ENCODE data around the gene PKLR.

The PKLR gene

DNA sequence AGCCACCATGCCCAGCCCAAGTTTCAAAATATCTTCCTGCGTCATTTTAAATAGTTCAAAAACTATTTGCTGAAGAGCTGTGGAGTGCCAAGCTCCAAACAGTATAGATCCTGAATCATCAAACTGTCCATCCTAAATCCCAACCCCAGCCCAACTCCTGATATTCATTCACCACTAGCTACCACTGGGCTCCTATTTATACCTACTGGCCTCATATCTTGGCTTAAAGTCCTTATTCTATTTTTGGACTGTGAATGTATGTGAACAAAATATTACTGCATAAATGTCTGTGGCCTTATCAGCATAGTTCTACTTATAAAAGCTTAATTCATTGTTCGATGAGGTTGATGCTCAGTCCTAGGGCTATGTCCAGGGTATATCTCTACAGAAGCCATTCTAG, 33.9 kb downstream of the PKLR start:
- H3K4me3 ChIP-seq (ENCODE audit: low read length): no peak overlapping the region
- no peak for TF ChIP-seq ZNF274 (IDR thresholded peaks at IDR 0.05; ENCODE audit: low read depth, low read length)

DNA sequence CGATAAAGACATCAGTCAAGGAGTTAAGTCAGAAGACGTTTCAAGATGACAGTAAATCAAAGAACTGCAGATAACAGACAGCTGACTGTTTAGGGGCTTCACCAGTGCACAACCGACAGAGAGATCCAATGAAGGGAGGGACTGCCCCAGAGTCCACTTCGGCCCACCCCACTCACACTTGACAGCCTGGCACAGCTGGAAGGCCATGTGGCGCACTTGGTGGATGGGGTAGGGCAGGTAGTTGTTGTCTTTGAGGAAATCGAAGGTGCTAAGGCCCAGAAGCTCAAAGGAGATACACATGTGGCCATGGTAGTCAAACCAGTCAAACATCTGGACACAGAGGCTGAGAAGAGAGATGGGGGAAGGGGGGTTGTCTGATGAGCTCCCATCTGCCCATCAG, 34.7 kb downstream of the PKLR start:
- no peak overlapping the region for H3K4me3 ChIP-seq (ENCODE audit: low read length)
- TF ChIP-seq ZNF274 (IDR thresholded peaks at IDR 0.05; ENCODE audit: low read depth, low read length): no peak

DNA sequence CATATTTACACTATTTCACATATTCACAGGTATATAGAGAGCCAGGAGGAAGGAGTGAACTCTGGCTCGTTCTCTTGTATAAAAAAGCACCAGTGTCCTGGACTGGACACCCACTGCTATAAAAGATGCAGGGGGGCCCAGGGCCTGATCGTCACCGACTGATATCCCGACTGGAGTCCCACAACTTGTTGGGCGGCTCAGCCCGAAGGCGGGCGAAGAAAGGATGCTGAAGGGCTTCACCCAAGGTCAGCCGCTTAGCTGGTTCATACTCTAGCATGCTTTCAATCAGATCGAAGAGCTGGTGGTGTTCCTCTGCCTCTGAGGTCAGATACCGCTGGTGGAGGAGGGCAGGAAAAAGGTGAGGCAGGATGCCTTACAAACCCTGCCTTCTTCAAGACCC, 38.2 kb downstream of the PKLR start:
- H3K4me3 ChIP-seq (ENCODE audit: low read length): no peak overlapping the region
- TF ChIP-seq ZNF274 (IDR thresholded peaks at IDR 0.05; ENCODE audit: low read depth, low read length): no peak

DNA sequence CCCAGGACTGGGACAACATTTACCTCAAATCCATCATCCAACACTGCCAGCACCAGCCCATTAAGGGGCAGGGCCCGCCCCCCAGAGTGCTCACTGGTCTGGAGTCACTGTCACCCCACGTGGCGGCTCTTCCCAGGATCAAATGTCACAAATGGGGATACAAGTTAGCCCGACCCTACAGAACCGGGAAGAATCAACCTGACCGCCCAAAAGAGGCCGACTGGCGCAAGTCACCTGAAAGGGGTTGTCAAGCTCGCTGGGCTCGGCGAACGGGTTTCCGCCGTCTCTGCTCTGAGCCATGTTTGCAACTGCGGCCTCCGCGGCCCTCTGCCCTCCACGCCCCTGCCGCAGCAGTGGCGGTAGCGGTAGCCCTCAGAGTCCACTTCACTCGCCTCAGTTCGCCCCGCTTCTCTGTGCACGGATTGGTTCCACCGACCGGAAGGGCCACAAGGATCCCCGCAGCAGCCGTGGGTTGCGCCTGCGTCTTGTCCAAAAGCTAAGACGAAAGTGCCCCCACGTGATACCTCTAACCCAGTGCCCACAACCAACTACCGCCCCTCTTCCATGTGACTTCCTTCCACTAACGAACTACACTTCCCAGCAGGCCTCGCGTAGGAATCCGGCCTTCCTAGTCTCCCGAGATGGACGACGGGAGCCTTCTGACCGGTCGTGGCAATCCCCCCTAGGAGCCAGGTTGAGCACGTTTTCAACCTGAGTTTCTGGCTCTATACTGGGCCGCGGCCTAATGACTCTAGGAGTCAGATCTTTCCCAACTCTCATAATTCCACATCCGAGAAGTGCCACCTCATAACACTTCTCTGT, 39.2 kb downstream of the PKLR start, which contains the start of gene SCAMP3:
Gene SCAMP3, minus strand, starts transcription at position 509 of the 822 bp plus-strand sequence. Its CDS starts 209 bp downstream, at position 300.
- TF ChIP-seq ZNF274 (IDR thresholded peaks at IDR 0.05; ENCODE audit: low read depth, low read length): no peak
- peak within 1 kb of the TSS; percentile 82 for H3K4me3 ChIP-seq (ENCODE audit: low read length)

DNA sequence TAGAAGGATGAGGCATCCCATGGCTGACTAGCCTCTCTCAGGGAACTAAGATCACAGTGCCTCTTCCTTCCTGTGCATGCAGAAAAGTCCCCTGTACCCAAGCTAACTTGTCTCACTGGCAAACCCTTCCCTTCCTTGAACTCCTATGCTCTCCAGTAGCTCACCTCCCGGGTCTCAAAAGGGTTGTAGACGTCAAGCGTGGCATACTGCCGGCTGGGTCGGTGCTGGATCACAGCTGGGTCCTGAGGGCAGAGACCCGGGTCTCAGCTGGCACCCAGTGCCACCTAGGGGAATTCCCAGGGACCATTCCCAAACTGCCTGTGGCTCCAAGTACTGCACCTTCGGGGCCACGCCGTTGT, 39.8 kb downstream of the PKLR start:
- peak overlapping the region; percentile 82 for H3K4me3 ChIP-seq (ENCODE audit: low read length)
- no peak for TF ChIP-seq ZNF274 (IDR thresholded peaks at IDR 0.05; ENCODE audit: low read depth, low read length)

DNA sequence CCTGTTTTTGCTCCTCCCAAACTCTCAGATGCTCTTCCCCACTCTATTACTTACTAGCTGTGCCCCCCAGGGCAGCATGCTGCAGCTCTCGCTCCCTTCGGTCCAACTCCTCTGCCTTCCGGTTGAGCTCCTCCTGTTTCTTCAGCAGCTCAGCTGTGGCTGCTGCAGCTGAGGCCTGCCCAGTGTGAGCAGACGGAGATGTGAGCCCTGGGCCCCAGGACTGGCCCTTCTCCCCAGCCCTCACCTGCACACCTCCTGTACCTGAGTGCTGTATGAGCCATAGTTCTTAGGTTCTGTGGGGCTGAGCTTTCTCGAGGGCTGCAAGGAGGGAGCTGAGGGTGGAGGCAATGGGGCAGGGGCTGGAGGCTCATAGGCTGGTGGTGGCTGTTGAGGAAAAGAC, 41.0 kb downstream of the PKLR start:
- TF ChIP-seq ZNF274 (IDR thresholded peaks at IDR 0.05; ENCODE audit: low read depth, low read length): no peak
- H3K4me3 ChIP-seq (ENCODE audit: low read length): no peak overlapping the region

DNA sequence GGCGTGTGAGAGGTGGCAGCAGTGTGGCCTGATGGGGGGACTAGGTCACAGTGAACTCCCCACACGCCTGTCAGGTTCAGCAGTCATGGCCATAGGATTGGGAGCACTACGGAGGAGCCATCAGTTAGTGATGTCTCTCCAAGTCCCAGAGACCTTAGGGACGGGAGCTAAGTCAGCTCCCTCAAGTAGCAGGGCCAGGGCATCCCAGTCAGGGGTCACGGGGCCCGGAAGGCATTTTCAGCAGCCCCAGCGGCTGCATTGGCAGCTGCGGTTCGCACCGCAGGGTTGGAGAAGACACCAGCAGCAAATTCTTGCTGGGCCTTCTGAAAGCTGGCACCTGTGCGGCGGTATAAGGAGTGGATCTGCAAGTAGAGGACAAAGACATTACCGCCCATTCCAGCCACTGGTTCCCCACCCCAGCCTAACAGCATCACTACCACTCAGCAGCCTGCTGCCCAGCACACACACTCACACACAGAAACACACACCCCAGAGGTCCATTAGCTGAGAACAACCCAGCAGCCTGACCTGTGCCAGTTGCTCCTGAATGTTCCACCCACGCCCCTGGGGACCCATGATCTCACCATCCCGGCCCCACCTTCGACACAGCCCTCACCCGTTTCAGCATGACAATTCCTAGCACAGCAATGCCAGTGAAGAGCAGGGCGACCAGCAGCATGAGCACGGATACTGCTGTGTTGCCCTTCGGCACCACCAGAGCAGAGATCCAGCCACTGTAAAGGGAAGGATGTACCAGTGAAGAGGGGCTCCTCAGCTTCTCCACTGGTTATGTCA, 45.0 kb downstream of the PKLR start:
- no peak overlapping the region; the same call in 1 of the 2 replicates for H3K4me3 ChIP-seq (ENCODE audit: low read length)
- TF ChIP-seq ZNF274 (IDR thresholded peaks at IDR 0.05; ENCODE audit: low read depth, low read length): no peak

DNA sequence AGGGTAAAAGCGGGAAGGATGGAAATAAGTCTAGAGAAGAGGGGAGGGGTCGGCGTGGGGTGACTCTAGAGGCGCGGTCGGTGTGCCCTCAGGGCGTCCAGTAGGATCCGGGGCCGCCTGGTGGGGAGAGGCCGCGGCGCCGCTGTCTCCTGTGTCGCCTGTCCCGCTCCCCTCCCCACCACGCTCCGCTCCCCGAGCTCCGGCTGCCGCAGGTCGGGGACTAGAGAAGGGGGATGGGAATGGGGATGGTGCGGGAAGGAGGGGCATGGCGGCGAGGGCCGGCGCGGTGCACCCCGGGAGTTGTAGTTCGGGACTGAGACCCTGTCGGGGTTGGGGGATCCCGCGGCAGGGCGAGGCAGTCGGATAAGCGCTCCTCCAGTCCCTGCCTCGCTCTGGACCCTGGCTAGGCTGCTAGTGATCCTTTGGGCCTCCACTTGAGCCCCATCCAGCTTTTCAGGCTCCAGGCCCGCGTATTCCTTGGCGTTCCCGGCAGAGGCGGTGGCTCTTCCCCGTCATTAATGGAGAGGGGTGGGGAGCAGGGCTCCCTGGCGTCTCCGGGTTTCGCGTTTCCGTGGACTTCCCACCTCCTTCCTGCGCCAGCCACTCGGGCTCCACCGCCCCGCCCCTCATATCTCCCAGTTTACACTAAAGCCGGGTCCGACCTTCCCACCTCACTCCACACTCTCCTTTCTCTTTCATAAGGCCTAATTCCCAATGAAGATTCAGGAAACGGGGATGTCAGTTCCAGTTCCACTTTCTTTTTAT, 45.8 kb downstream of the PKLR start, which contains the start of gene ENTREP3:
Gene ENTREP3, minus strand, starts transcription at position 241 of the 765 bp plus-strand sequence. CDS start 606 bp downstream, outside the sequence.
- H3K4me3 ChIP-seq (ENCODE audit: low read length): peak within 1 kb of the TSS; percentile 89
- TF ChIP-seq ZNF274 (IDR thresholded peaks at IDR 0.05; ENCODE audit: low read depth, low read length): no peak

DNA sequence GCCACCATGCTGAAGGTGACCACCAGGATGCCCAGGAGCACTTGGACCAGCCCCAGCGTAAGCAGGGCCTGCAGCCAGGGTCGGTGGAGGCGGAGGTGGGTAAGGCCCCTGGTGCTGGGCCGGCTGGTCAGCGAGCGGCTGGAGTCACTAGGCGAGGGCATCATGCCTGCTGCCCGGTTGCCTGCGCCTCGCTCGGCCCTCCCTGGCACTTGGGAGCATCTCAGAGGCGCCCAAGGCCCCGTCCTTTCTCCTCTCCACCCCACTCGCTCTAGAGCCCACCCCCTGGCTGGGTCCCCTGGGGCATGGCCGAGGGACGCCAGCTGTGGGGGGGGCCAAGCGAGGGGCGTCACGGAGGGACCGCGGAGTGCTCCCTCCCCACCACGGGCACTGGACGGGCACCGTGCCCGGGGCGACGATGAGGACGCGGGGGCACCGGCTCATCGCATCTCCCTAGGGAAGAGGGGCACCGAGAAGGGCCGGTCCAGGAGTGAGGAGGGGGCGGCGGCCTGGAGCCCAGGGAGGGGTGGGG, 46.5 kb downstream of the PKLR start:
- TF ChIP-seq ZNF274 (IDR thresholded peaks at IDR 0.05; ENCODE audit: low read depth, low read length): no peak
- peak overlapping the region; percentile 89 for H3K4me3 ChIP-seq (ENCODE audit: low read length)

DNA sequence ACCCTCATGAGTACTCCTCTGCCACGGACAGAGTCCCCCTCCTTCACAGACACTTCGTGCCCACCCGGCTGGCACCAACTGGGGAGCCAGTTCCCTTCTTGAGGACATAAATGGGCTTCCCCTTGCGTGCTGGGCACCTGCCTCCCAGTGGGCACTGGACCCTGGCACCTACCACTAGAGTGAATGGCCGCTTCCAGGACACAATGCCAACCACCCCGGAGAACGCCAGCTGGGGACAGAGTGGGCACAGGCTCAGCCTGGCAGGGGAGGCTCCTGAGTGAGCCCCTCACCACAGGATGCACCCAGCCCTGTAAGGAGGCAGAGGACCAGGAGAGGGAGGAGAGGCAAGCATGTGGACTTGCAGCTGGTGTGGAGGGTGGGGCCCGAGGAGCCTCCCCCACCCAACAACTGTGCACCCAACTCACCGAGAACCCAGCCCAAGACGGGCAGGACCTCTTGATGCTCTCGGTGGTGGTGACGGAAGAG, 47.0 kb downstream of the PKLR start:
- no peak for TF ChIP-seq ZNF274 (IDR thresholded peaks at IDR 0.05; ENCODE audit: low read depth, low read length)
- peak overlapping the region; percentile 89 for H3K4me3 ChIP-seq (ENCODE audit: low read length)

DNA sequence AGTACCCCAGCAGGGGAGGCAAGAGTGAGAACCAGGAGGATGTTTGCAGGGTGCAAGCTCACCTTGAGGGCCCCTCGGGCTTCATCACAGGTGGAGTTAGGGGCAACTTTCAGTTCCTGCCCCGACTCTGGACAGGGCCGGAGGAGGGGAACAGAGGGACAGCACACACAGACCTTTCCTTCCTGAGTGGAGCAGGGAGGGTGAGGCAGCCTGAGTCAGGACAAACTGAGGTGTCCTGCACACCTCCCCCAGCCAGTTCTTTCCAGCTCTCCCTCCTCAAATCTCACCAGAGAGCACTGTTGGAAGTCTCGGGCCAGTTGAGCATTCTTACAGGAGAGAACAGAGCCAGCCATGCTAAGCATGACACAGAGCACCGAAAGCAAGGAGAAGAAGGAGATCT, 47.4 kb downstream of the PKLR start:
- H3K4me3 ChIP-seq (ENCODE audit: low read length): no peak overlapping the region; the same call in 1 of the 2 replicates
- no peak for TF ChIP-seq ZNF274 (IDR thresholded peaks at IDR 0.05; ENCODE audit: low read depth, low read length)

DNA sequence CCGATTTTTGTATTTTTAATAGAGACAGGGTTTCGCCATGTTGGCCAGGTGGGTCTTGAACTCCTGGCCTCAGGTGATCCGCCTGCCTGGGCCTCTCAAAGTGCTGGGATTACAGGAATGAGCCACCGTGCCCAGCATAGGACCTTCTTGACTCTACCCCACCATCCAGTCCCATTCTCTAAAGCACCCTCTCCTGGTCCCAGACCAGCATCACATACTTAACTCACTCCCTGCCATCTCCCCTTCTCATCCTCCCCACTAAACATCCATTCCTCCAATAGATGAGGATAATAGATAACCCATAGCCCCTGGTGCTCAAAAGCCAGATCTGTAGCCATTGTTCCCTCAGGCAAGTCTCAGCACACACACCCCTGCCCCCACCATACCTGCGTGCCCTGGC, 48.0 kb downstream of the PKLR start:
- no peak for TF ChIP-seq ZNF274 (IDR thresholded peaks at IDR 0.05; ENCODE audit: low read depth, low read length)
- no peak overlapping the region for H3K4me3 ChIP-seq (ENCODE audit: low read length)

DNA sequence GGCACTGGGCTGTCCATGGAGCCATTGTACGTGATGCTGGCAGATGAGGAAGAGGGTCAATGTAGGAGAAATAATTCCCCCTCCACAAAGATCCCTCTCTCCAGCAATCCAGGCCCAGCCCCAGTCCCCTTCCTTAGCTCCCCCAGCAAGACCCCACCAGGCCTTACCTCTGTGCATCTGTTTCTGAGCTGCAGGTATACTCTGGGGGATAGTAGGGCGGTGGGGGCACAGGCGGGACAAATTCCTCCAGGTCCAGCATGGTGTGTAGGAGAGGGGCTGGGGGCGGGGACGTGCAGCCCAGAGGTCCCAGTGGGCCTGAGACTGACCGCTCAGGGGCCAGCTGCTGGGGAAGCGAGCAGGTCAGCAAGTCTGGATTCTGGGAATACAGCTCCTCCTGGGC, 49.7 kb downstream of the PKLR start:
- TF ChIP-seq ZNF274 (IDR thresholded peaks at IDR 0.05; ENCODE audit: low read depth, low read length): no peak
- H3K4me3 ChIP-seq (ENCODE audit: low read length): no peak overlapping the region
